HCT116 (cell line): ENCODE measurements around the gene ADH1C.

Source experiments
- ATF3 ChIP-seq: IDR thresholded peaks from 2 replicates; pipeline ENCODE4 v1.6.1; 2012
- CEBPB ChIP-seq: IDR thresholded peaks from 2 replicates; pipeline ENCODE4 v1.6.1; 2012; ENCODE audit warnings: low read depth
- CTCF ChIP-seq, 3 experiments: fragments of 200-600 bp in 1 of 3; sonication (generic) in 1 of 3; IDR thresholded peaks in 2 of 3; conservative IDR thresholded peaks in 1 of 3; 2 replicates each; pipeline ENCODE4 v1.5.1; 2012 to 2017; ENCODE audit warnings: low read depth in 2 of 3, low read length in 2 of 3, antibody characterized with exemption in 1 of 3, borderline replicate concordance in 1 of 3, control low read depth in 1 of 3, mild to moderate bottlenecking in 1 of 3, mixed read lengths in 1 of 3, mixed run types in 1 of 3, moderate library complexity in 1 of 3; ENCODE audit not compliant: insufficient read depth in 1 of 3
- EZH2 ChIP-seq: fragments of 200-600 bp; sonication (generic); IDR thresholded peaks from 2 replicates; pipeline ENCODE4 v1.6.1; 2017; ENCODE audit warnings: antibody characterized with exemption, mixed run types
- MAX ChIP-seq: IDR thresholded peaks from 2 replicates; pipeline ENCODE4 v1.6.1; 2012
- POLR2AphosphoS5 ChIP-seq: IDR thresholded peaks from 2 replicates; pipeline ENCODE4 v1.6.1; 2011; ENCODE audit warnings: mild to moderate bottlenecking, low read depth, low read length, moderate library complexity
- RAD21 ChIP-seq: IDR thresholded peaks from 2 replicates; pipeline ENCODE4 v1.6.1; 2012; ENCODE audit warnings: low read depth, mild to moderate bottlenecking
- REST ChIP-seq: IDR thresholded peaks from 2 replicates; pipeline ENCODE4 v1.6.1; 2012; ENCODE audit warnings: low read depth
- SIN3A ChIP-seq: IDR thresholded peaks from 2 replicates; pipeline ENCODE4 v1.6.1; 2012; ENCODE audit warnings: low read depth
- SP1 ChIP-seq: IDR thresholded peaks from 2 replicates; pipeline ENCODE4 v1.6.1; 2012; ENCODE audit warnings: low read depth

- TF ChIP-seq SIN3A (no peak), EZH2 (no peak), RAD21 (no peak), CEBPB (no peak), ATF3 (no peak), MAX (no peak), CTCF (IDR thresholded peaks at IDR 0.05 in 2 of 3, conservative IDR thresholded peaks at IDR 0.05 in 1 of 3; ENCODE audit: borderline replicate concordance in 1 of 3, insufficient read depth in 1 of 3, low read depth in 2 of 3, low read length in 2 of 3) (no peak), REST (no peak), POLR2AphosphoS5 (no peak), SP1 (no peak)
Observed at GRCh38 chr4:99382745-99383360, 30.3 kb upstream of the ADH1C start.
